Measurements from ENCODE around the gene TBC1D12.
A peak's percentile ranks its signal among the peaks of the same experiment; 100 is the strongest.
"Not testable (repeated sequence)": the region's sequence is repeated elsewhere in the genome, so short reads cannot be mapped to it uniquely, and the experiment has no call there.

TBC1D12 gene

GRCh38 chr10:94456942-94457341, 54.6 kb downstream of the TBC1D12 start:
- no peak for DNase-seq (ENCODE audit: low read depth)

- DNase-seq (ENCODE audit: low read depth): no peak
Observed at GRCh38 chr10:94459385-94459784, 57.0 kb downstream of the TBC1D12 start.

GRCh38 chr10:94461503-94461902, 59.2 kb downstream of the TBC1D12 start:
- DNase-seq (ENCODE audit: low read depth): no peak

- no peak for DNase-seq (ENCODE audit: low read depth)
Observed at GRCh38 chr10:94462130-94462529, 59.8 kb downstream of the TBC1D12 start.

- DNase-seq (ENCODE audit: low read depth): no peak
Observed at GRCh38 chr10:94465684-94466083, 63.3 kb downstream of the TBC1D12 start.

GRCh38 chr10:94481410-94481809, 79.1 kb downstream of the TBC1D12 start:
- no peak for DNase-seq (ENCODE audit: low read depth)

- DNase-seq (ENCODE audit: low read depth): no peak
Observed at GRCh38 chr10:94483970-94484369, 81.6 kb downstream of the TBC1D12 start.

GRCh38 chr10:94485094-94485493, 82.8 kb downstream of the TBC1D12 start:
- no peak for DNase-seq (ENCODE audit: low read depth)

- DNase-seq (ENCODE audit: low read depth): no peak
Observed at GRCh38 chr10:94487575-94487974, 85.2 kb downstream of the TBC1D12 start.

GRCh38 chr10:94489107-94489506, 86.8 kb downstream of the TBC1D12 start:
- DNase-seq (ENCODE audit: low read depth): no peak

GRCh38 chr10:94489976-94490788, 87.8 kb downstream of the TBC1D12 start:
- no peak for DNase-seq (ENCODE audit: low read depth)

GRCh38 chr10:94490789-94491039, 88.4 kb downstream of the TBC1D12 start:
- no peak for DNase-seq (ENCODE audit: low read depth)

- no peak for DNase-seq (ENCODE audit: low read depth)
Observed at GRCh38 chr10:94493463-94493862, 91.1 kb downstream of the TBC1D12 start.

GRCh38 chr10:94496010-94496409, 93.7 kb downstream of the TBC1D12 start:
- no peak for DNase-seq (ENCODE audit: low read depth)

GRCh38 chr10:94496646-94497045, 94.3 kb downstream of the TBC1D12 start:
- DNase-seq (ENCODE audit: low read depth): no peak

- DNase-seq (ENCODE audit: low read depth): no peak
Observed at GRCh38 chr10:94500063-94500462, 97.7 kb downstream of the TBC1D12 start.

GRCh38 chr10:94521276-94522250, 119.2 kb downstream of the TBC1D12 start:
- no peak for DNase-seq (ENCODE audit: low read depth)

- DNase-seq (ENCODE audit: low read depth): no peak
Observed at GRCh38 chr10:94524146-94524545, 121.8 kb downstream of the TBC1D12 start.

GRCh38 chr10:94524711-94525110, 122.4 kb downstream of the TBC1D12 start:
- DNase-seq (ENCODE audit: low read depth): no peak

- not testable (repeated sequence) for DNase-seq (ENCODE audit: low read depth)
Observed at GRCh38 chr10:94531550-94531949, 129.2 kb downstream of the TBC1D12 start.

- DNase-seq (ENCODE audit: low read depth): no peak
Observed at GRCh38 chr10:94533027-94533426, 130.7 kb downstream of the TBC1D12 start.

- DNase-seq (ENCODE audit: low read depth): not testable (repeated sequence)
Observed at GRCh38 chr10:94542282-94542681, 139.9 kb downstream of the TBC1D12 start.

GRCh38 chr10:94545391-94546048, 143.2 kb downstream of the TBC1D12 start, which contains the start of gene HELLS:
Gene HELLS, plus strand, starts transcription at chr10:94545788. Its CDS starts 134 bp downstream, at chr10:94545922.
- peak; percentile 46 for DNase-seq (ENCODE audit: low read depth)
